Gastrocnemius medialis (tissue), 4 donors: ENCODE results near the gene B4GALT5.

Experiments used
- POLR2A ChIP-seq, 2 donors: fragments of 450-650 bp; IDR thresholded peaks; one replicate each; pipeline ENCODE4 v1.6.1; 2017; ENCODE audit warnings: antibody characterized with exemption in 2 of 2, mild to moderate bottlenecking in 2 of 2, moderate library complexity in 2 of 2
- TF ChIP-seq, protein P1 (sequence below), 5 experiments: fragments of 450-650 bp in 3 of 5; fragments of 200-600 bp in 2 of 5; sonication (generic) in 2 of 5; IDR thresholded peaks in 4 of 5; conservative IDR thresholded peaks in 1 of 5; 1 replicate in 4 of 5; 2 replicates in 1 of 5; pipeline ENCODE4 v1.5.1; 2016 to 2019; ENCODE audit warnings: antibody characterized with exemption in 5 of 5, mild to moderate bottlenecking in 3 of 5, moderate library complexity in 3 of 5

DNA sequence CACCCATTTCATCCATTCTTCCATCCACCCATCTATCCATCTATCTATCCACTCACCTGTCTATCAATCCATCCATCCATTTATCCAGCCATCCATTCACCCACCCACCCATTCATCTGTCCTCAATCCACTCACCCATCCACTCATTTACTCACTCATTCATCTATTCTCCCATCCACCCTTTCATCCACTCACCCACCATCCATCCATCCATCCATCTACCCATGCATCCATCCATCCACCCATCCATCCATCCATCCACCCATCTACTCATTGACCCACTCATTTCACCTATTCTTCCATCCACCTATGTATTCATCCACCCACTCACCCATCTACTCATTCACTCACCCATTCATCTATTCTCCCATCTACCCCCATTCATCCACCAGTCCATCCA is 121.6 kb downstream of the B4GALT5 start:
- TF ChIP-seq, protein P1, sequence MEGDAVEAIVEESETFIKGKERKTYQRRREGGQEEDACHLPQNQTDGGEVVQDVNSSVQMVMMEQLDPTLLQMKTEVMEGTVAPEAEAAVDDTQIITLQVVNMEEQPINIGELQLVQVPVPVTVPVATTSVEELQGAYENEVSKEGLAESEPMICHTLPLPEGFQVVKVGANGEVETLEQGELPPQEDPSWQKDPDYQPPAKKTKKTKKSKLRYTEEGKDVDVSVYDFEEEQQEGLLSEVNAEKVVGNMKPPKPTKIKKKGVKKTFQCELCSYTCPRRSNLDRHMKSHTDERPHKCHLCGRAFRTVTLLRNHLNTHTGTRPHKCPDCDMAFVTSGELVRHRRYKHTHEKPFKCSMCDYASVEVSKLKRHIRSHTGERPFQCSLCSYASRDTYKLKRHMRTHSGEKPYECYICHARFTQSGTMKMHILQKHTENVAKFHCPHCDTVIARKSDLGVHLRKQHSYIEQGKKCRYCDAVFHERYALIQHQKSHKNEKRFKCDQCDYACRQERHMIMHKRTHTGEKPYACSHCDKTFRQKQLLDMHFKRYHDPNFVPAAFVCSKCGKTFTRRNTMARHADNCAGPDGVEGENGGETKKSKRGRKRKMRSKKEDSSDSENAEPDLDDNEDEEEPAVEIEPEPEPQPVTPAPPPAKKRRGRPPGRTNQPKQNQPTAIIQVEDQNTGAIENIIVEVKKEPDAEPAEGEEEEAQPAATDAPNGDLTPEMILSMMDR (IDR thresholded peaks at IDR 0.05 in 4 of 5, conservative IDR thresholded peaks at IDR 0.05 in 1 of 5): no peak
- TF ChIP-seq POLR2A (IDR thresholded peaks at IDR 0.05): no peak
